B cell (primary cell): Measurements from ENCODE around the gene MAIP1. TPM values are rescaled to one million over a fixed set of nuclear protein-coding genes. Genes with fewer than 3 reads are reported as not detected.

Experiments
- ATAC-seq: fragments of 200-7000 bp; cut with Tn5 transposase; one replicate; pipeline ENCODE4 v1.10.0; 2021; ENCODE audit warnings: low read depth, mild to moderate bottlenecking, moderate number of reproducible peaks, moderate library complexity
- CTCF ChIA-PET: fragments of 350-600 bp; sonication (Branson Sonifier 250); formaldehyde crosslinking; loops from one replicate; lab custom pipeline; 2021; ENCODE audit warnings: antibody characterized with exemption, inconsistent platforms; lab: Charles Lee
- POLR2A ChIA-PET: fragments of 350-600 bp; sonication (Branson Sonifier 250); formaldehyde crosslinking; loops from one replicate; lab custom pipeline; 2021; ENCODE audit warnings: antibody characterized with exemption; lab: Charles Lee
- DNase-seq: peaks from one replicate; pipeline ENCODE4 v3.0.0; 2013
- H2AFZ ChIP-seq: 2 replicates; pipeline ENCODE4 v1.6.1; 2012; ENCODE audit warnings: mild to moderate bottlenecking, low read depth, low read length; ENCODE audit not compliant: insufficient read depth, poor library complexity, severe bottlenecking
- H3K27ac ChIP-seq, 2 donors: 1 replicate in 1 of 2; 2 replicates in 1 of 2; pipeline ENCODE4 v1.5.1; 2012 to 2013; ENCODE audit warnings: low read length in 2 of 2, mild to moderate bottlenecking in 2 of 2, moderate library complexity in 1 of 2
- H3K27me3 ChIP-seq, 4 experiments: fragments of 200-600 bp in 1 of 4; sonication (generic) in 1 of 4; replicated peaks in 1 of 4; 1 replicate in 2 of 4; 2 replicates in 2 of 4; pipeline versions ENCODE4 v1.6.1 to v1.7.0; 2013 to 2016; ENCODE audit warnings: low read length in 3 of 4, mild to moderate bottlenecking in 2 of 4, mixed read lengths in 1 of 4, moderate library complexity in 1 of 4; ENCODE audit not compliant: insufficient read depth in 4 of 4, control insufficient read depth in 3 of 4; ENCODE audit errors: control extremely low read depth in 1 of 4
- H3K36me3 ChIP-seq, 2 experiments: replicated peaks in 1 of 2; 1 replicate in 1 of 2; 2 replicates in 1 of 2; pipeline versions ENCODE4 v1.6.1 to v1.7.1; 2013; ENCODE audit warnings: low read length in 1 of 2; ENCODE audit not compliant: insufficient read depth in 2 of 2, control insufficient read depth in 1 of 2; ENCODE audit errors: control extremely low read depth in 1 of 2, extremely low read depth in 1 of 2
- H3K4me1 ChIP-seq, 2 donors: fragments of 200-600 bp in 1 of 2; sonication (generic) in 1 of 2; 1 replicate in 1 of 2; 2 replicates in 1 of 2; pipeline versions ENCODE4 v1.5.1 to v1.6.1; 2013 to 2017; ENCODE audit warnings: low read length in 2 of 2; ENCODE audit not compliant: control insufficient read depth in 2 of 2, insufficient read depth in 2 of 2
- H3K4me2 ChIP-seq: replicated peaks from 2 replicates; pipeline ENCODE3; 2012; ENCODE audit warnings: mild to moderate bottlenecking, low read depth, low read length; ENCODE audit not compliant: poor library complexity, severe bottlenecking
- H3K4me3 ChIP-seq, 5 experiments: fragments of 200-600 bp in 1 of 5; sonication (generic) in 1 of 5; 1 replicate in 3 of 5; 2 replicates in 2 of 5; pipeline versions ENCODE4 v1.5.1 to v1.7.0; 2011 to 2016; ENCODE audit warnings: low read length in 4 of 5, mild to moderate bottlenecking in 4 of 5, low read depth in 2 of 5, control low read depth in 1 of 5, moderate library complexity in 1 of 5; ENCODE audit not compliant: insufficient read depth in 1 of 5; ENCODE audit errors: control extremely low read depth in 1 of 5, extremely low read depth in 1 of 5
- H3K79me2 ChIP-seq: fragments of 200-600 bp; sonication (generic); one replicate; pipeline ENCODE4 v1.6.0; 2016; ENCODE audit warnings: low read length; ENCODE audit not compliant: control insufficient read depth, insufficient read depth
- H3K9ac ChIP-seq: fragments of 200-600 bp; sonication (generic); 2 replicates; pipeline ENCODE4 v1.6.1; 2017; ENCODE audit warnings: mild to moderate bottlenecking, low read length, moderate library complexity
- H3K9me3 ChIP-seq, 3 donors: one replicate each; pipeline versions ENCODE4 v1.6.1 to v1.7.1; 2013; ENCODE audit warnings: low read length in 2 of 3; ENCODE audit not compliant: control insufficient read depth in 2 of 3, insufficient read depth in 1 of 3; ENCODE audit errors: control extremely low read depth in 1 of 3
- H4K20me1 ChIP-seq: 2 replicates; pipeline ENCODE4 v1.6.0; 2012; ENCODE audit warnings: mild to moderate bottlenecking, low read length; ENCODE audit not compliant: insufficient read depth, control insufficient read depth, poor library complexity, severe bottlenecking
- H3K27ac Mint-ChIP-seq: one replicate; pipeline ENCODE4 v1.8.0; 2021; ENCODE audit warnings: mixed read lengths
- H3K27me3 Mint-ChIP-seq: one replicate; pipeline ENCODE4 v1.8.0; 2021; ENCODE audit warnings: mixed read lengths
- H3K4me1 Mint-ChIP-seq: one replicate; pipeline ENCODE4 v1.8.0; 2021; ENCODE audit warnings: mixed read lengths
- H3K4me3 Mint-ChIP-seq: one replicate; pipeline ENCODE4 v1.8.0; 2021; ENCODE audit warnings: mixed read lengths
- H3K9me3 Mint-ChIP-seq: one replicate; pipeline ENCODE4 v1.8.0; 2022; ENCODE audit warnings: mixed read lengths; ENCODE audit not compliant: insufficient read depth
- EZH2 ChIP-seq: IDR thresholded peaks from 2 replicates; pipeline ENCODE4 v1.6.1; 2012; ENCODE audit warnings: borderline replicate concordance, low read depth, mild to moderate bottlenecking, moderate library complexity, low read length; ENCODE audit not compliant: insufficient read depth, poor library complexity, severe bottlenecking
- WGBS: methylation state at CpG from one replicate; pipeline ENCODE4 v1.1.5; 2013; ENCODE audit warnings: missing lambda C conversion rate; ENCODE audit not compliant: insufficient coverage; 5-methylcytosine and 5-hydroxymethylcytosine counted together
- intact Hi-C: fragments of 100-400 bp; cut with micrococcal nuclease; formaldehyde crosslinking; loops from one replicate; pipeline ENCODE4 v1.10.0; 2022
- polyA plus RNA-seq: library from polyadenylated mRNA; depleted of rRNA; stranded (reverse); fragments of >200 nt; gene quantifications from 2 replicates; pipeline ENCODE4 v1.2.3, GENCODE V29; 2012
- total RNA-seq, 2 donors: library from RNA; stranded (reverse); fragments of 120-200 nt in 1 of 2; gene quantifications; 1 replicate in 1 of 2; 2 replicates in 1 of 2; pipeline versions ENCODE4 v1.2.3 to v1.2.4, GENCODE V29; 2013 to 2022
- TF ChIP-seq, protein P1 (sequence below): fragments of 200-600 bp; IDR thresholded peaks from one replicate; pipeline ENCODE4 v1.8.0; 2022; ENCODE audit warnings: antibody characterized with exemption, mild to moderate bottlenecking

Gene MAIP1
- total and polyA plus RNA-seq, 2 donors (not counting 1 experiment from before 2014, with no cell fraction given) = 14.4 to 15.8 TPM

- Mint-ChIP-seq H3K4me1 (no peaks in the 10 kb centered on the region), H3K4me3 (no peak overlapping the region), H3K27me3 (no peaks in the 10 kb centered on the region), H3K27ac (no peak overlapping the region), H3K9me3 (no peaks in the 10 kb centered on the region)
- peaks cover 5 to 16% of the 10 kb centered on the region in 2 experiments for H3K36me3 ChIP-seq
- no peak overlapping the region for H3K27ac ChIP-seq
- CTCF ChIA-PET = no interaction called here
- no peak overlapping the region for H3K9ac ChIP-seq
- no peaks in the 10 kb centered on the region for H4K20me1 ChIP-seq
- ATAC-seq (no peak), DNase-seq (no peak)
- WGBS = no CpG with 5 or more reads among the region's 1 CpG
- H3K4me1 ChIP-seq = no peaks in the 10 kb centered on the region
- POLR2A ChIA-PET = no interaction called here
- no peaks in the 10 kb centered on the region for H3K27me3 ChIP-seq
- H3K4me3 ChIP-seq = no peak overlapping the region
- no peak overlapping the region for H3K4me2 ChIP-seq
- intact Hi-C loops = no loop called here
- no peaks in the 10 kb centered on the region for H3K9me3 ChIP-seq
- H2AFZ ChIP-seq = no peak overlapping the region
- TF ChIP-seq, protein P1, sequence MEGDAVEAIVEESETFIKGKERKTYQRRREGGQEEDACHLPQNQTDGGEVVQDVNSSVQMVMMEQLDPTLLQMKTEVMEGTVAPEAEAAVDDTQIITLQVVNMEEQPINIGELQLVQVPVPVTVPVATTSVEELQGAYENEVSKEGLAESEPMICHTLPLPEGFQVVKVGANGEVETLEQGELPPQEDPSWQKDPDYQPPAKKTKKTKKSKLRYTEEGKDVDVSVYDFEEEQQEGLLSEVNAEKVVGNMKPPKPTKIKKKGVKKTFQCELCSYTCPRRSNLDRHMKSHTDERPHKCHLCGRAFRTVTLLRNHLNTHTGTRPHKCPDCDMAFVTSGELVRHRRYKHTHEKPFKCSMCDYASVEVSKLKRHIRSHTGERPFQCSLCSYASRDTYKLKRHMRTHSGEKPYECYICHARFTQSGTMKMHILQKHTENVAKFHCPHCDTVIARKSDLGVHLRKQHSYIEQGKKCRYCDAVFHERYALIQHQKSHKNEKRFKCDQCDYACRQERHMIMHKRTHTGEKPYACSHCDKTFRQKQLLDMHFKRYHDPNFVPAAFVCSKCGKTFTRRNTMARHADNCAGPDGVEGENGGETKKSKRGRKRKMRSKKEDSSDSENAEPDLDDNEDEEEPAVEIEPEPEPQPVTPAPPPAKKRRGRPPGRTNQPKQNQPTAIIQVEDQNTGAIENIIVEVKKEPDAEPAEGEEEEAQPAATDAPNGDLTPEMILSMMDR = no peak
- no peak for TF ChIP-seq EZH2
- H3K79me2 ChIP-seq = no peaks in the 10 kb centered on the region
These were observed 12.7 kb downstream of the MAIP1 start for GRCh38 chr2:199968126-199968525.

DNA sequence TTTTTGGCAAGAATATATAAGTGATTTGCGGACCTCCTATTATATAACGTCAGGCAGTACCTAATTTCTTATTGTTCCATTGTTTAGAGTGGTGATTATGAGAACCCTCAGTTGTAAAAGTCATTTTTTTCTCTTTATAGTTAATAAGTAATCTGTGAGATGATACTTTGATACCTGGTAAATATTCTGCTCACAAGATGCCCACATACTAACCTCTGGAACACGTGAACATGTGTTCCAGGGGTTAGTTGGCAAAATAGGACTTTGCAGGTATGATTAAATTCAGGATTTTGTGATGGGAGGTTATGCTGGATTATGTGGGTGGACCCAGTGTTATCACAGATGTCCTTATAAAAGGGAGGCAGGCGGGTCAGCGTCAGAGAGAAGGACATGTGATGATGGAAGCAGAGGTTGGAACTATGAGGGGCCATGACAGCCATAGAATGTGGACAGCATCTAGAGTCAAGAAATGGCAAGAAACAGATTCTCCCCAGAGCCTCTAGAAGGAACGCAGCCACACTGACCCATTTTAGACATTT is 16.8 kb downstream of the MAIP1 start:
- ATAC-seq = no peak
- Mint-ChIP-seq H3K4me1 (no peaks in the 10 kb centered on the region), H3K9me3 (peaks cover 3% of the 10 kb centered on the region), H3K27me3 (no peaks in the 10 kb centered on the region), H3K27ac (no peak overlapping the region), H3K4me3 (no peak overlapping the region)
- no CpG with 5 or more reads among the region's 6 CpGs for WGBS
- ChIA-PET POLR2A (no interaction called here), CTCF (interaction anchor here (1.4 kb wide), 1 partner anchor 8 kb away, joined by 4 read pairs; no protein-coding TSS in a partner anchor)
- Histone ChIP-seq H3K4me1 (no peaks in the 10 kb centered on the region), H2AFZ (no peak overlapping the region), H3K27me3 (no peaks in the 10 kb centered on the region), H3K79me2 (no peaks in the 10 kb centered on the region), H3K9me3 (no peaks in the 10 kb centered on the region), H3K9ac (no peak overlapping the region), H3K4me3 (no peak overlapping the region), H3K36me3 (peaks cover 2 to 4% of the 10 kb centered on the region in 2 experiments), H4K20me1 (no peaks in the 10 kb centered on the region), H3K27ac (no peak overlapping the region), H3K4me2 (no peak overlapping the region)
- TF ChIP-seq, protein P1 = no peak
- no peak for TF ChIP-seq EZH2
- intact Hi-C loops = no loop called here
- no peak for DNase-seq
